ENCODE results near the gene LBP. TPM values are rescaled to one million over a fixed set of nuclear protein-coding genes. Genes with fewer than 3 reads are reported as not detected.
A peak's percentile ranks its signal among the peaks of the same experiment; 100 is the strongest.

Gene LBP
- total and polyA plus RNA-seq, 2 of the 13 experiments (the other 11 are each of a cell fraction or from before 2014, with no cell fraction given): 0.07 to 0.20 TPM

GRCh38 chr20:38342713-38343310 is 3.5 kb upstream of the LBP start (continued):
- TF ChIP-seq UBTF (CRISPR knock-in tag; IDR thresholded peaks at IDR 0.05) (no peak), ZNF230 (CRISPR knock-in tag; IDR thresholded peaks at IDR 0.05) (no peak), CCDC6 (CRISPR knock-in tag; IDR thresholded peaks at IDR 0.05) (no peak), ZNF691 (CRISPR knock-in tag; IDR thresholded peaks at IDR 0.05; ENCODE audit: borderline replicate concordance, low read depth) (no peak), BRCA1 (CRISPR knock-in tag; IDR thresholded peaks at IDR 0.05) (no peak), HDAC1 (CRISPR knock-in tag; IDR thresholded peaks at IDR 0.05) (no peak), ZFP41 (CRISPR knock-in tag; IDR thresholded peaks at IDR 0.05; ENCODE audit: borderline replicate concordance) (no peak), ZNF234 (CRISPR knock-in tag; conservative IDR thresholded peaks at IDR 0.05) (0 out of 2 replicates have a peak, but pooled peaks have one; percentile 31), ZNF747 (CRISPR knock-in tag; IDR thresholded peaks at IDR 0.05; ENCODE audit: borderline replicate concordance) (0 out of 2 replicates have a peak, but pooled peaks have one; percentile 60), ZNF580 (CRISPR knock-in tag; IDR thresholded peaks at IDR 0.05; ENCODE audit: borderline replicate concordance, low read depth) (no peak; the same call in 1 of the 2 replicates), FOXP4 (CRISPR knock-in tag; IDR thresholded peaks at IDR 0.05) (no peak), ZSCAN20 (CRISPR knock-in tag; IDR thresholded peaks at IDR 0.05; ENCODE audit: borderline replicate concordance) (peak; percentile 64; the same call in 1 of the 2 replicates), NR2F1 (CRISPR knock-in tag; IDR thresholded peaks at IDR 0.05) (peak in 1 of 2 experiments; percentile 39; a peak in 1 of 4 replicates), ZNF138 (CRISPR knock-in tag; IDR thresholded peaks at IDR 0.05; ENCODE audit: low read depth) (0 out of 2 replicates have a peak, but pooled peaks have one; percentile 52), CSRNP1 (CRISPR knock-in tag; IDR thresholded peaks at IDR 0.05) (0 out of 2 replicates have a peak, but pooled peaks have one; percentile 13), STAT6 (CRISPR knock-in tag; IDR thresholded peaks at IDR 0.05; ENCODE audit: borderline replicate concordance) (0 out of 2 replicates have a peak, but pooled peaks have one; percentile 78)
